Lung (tissue), 12 donors: ENCODE data around the gene REXO5. TPM values are rescaled to one million over a fixed set of nuclear protein-coding genes. Genes with fewer than 3 reads are reported as not detected.
A peak's percentile ranks its signal among the peaks of the same experiment; 100 is the strongest.

Experiments used
- ATAC-seq: fragments of 200-7000 bp; cut with Tn5 transposase; one replicate; pipeline ENCODE4 v1.9.1; 2020; ENCODE audit warnings: moderate number of reproducible peaks; ENCODE audit not compliant: insufficient read depth, low FRiP score
- DNase-seq, 3 donors: peaks; one replicate each; pipeline ENCODE4 v3.0.0-alpha.2; 2013 to 2017
- H3K27ac ChIP-seq, 2 donors: one replicate each; pipeline ENCODE4 v1.5.1; 2013; ENCODE audit warnings: mild to moderate bottlenecking in 2 of 2, moderate library complexity in 2 of 2, control low read depth in 1 of 2, inconsistent platforms in 1 of 2, low read depth in 1 of 2, low read length in 1 of 2
- H3K27me3 ChIP-seq, 3 donors: one replicate each; pipeline ENCODE4 v1.5.1; 2013; ENCODE audit warnings: low read length in 2 of 3; ENCODE audit not compliant: control insufficient read depth in 3 of 3, insufficient read depth in 3 of 3
- H3K36me3 ChIP-seq, 4 donors: one replicate each; pipeline ENCODE4 v1.5.1; 2013; ENCODE audit warnings: low read length in 4 of 4, mild to moderate bottlenecking in 1 of 4, moderate library complexity in 1 of 4; ENCODE audit not compliant: control insufficient read depth in 4 of 4, insufficient read depth in 4 of 4
- H3K4me1 ChIP-seq, 5 donors: one replicate each; pipeline ENCODE4 v1.5.1; 2013; ENCODE audit warnings: low read length in 5 of 5, mild to moderate bottlenecking in 2 of 5, moderate library complexity in 1 of 5; ENCODE audit not compliant: control insufficient read depth in 5 of 5, insufficient read depth in 5 of 5
- H3K4me3 ChIP-seq: one replicate; pipeline ENCODE4 v1.5.1; 2013; ENCODE audit warnings: mild to moderate bottlenecking, control low read depth, moderate library complexity
- H3K9ac ChIP-seq, 2 donors: one replicate each; pipeline ENCODE4 v1.5.1; 2013; ENCODE audit warnings: low read length in 2 of 2, control low read depth in 1 of 2; ENCODE audit not compliant: insufficient read depth in 1 of 2
- H3K9me3 ChIP-seq, 4 donors: one replicate each; pipeline ENCODE4 v1.5.1; 2013; ENCODE audit warnings: low read length in 3 of 4, mild to moderate bottlenecking in 1 of 4, moderate library complexity in 1 of 4; ENCODE audit not compliant: control insufficient read depth in 4 of 4, insufficient read depth in 3 of 4
- CTCF ChIP-seq: IDR thresholded peaks from 2 replicates; pipeline ENCODE4 v1.5.1; 2012; ENCODE audit warnings: mild to moderate bottlenecking; ENCODE audit errors: control extremely low read depth, extremely low read depth
- WGBS, 2 donors: extraction: QIAGEN DNeasy Blood & Tissue Kit; methylation state at CpG; one replicate each; pipeline ENCODE4 v1.1.7; 2013; 5-methylcytosine and 5-hydroxymethylcytosine counted together
- polyA plus RNA-seq, 2 donors: library from polyadenylated mRNA; stranded (reverse); fragments of 200-250 nt; gene quantifications; one replicate each; pipeline ENCODE4 v1.2.1, GENCODE V29; 2013
- total RNA-seq, 2 donors: library from RNA; depleted of rRNA in 1 of 2; stranded (reverse); fragments of >200 nt in 1 of 2; gene quantifications; one replicate each; pipeline ENCODE4 v1.2.1, GENCODE V29; 2014 to 2021
- donor health status: control.
- donor health status: control.
- donor health status: Bipolar disorder and iron deficiency.
- donor health status: healthy.
- donor health status: DM: yes; HTN: yes; CAD: no.

The REXO5 gene
- total and polyA plus RNA-seq, 4 donors: 0.73 to 6.3 (median 1.8) TPM

- peaks cover 0 to 3% (median 0%) of the 10 kb centered on the region in 5 donors for H3K4me1 ChIP-seq
- ATAC-seq (no peak), DNase-seq (no peak)
- H3K36me3 ChIP-seq: peaks cover 0 to 3% (median under 1%) of the 10 kb centered on the region in 4 donors
- no peak overlapping the region for H3K27ac ChIP-seq
- H3K9ac ChIP-seq: no peak overlapping the region
- no peaks in the 10 kb centered on the region for H3K27me3 ChIP-seq
- H3K4me3 ChIP-seq: no peak overlapping the region
- 87 to 91% methylated on average over 3 of the region's 3 CpGs for WGBS, 2 donors
- no peak for TF ChIP-seq CTCF
- H3K9me3 ChIP-seq: no peaks in the 10 kb centered on the region
Observed at GRCh38 chr16:20773679-20774078, 32.6 kb upstream of the REXO5 start.

- 72 to 85% methylated on average over 7 of the region's 7 CpGs for WGBS, 2 donors
- no peak overlapping the region for H3K27ac ChIP-seq
- peak; percentile 85 for ATAC-seq
- H3K9ac ChIP-seq: no peak overlapping the region
- H3K4me3 ChIP-seq: no peak overlapping the region
- no peaks in the 10 kb centered on the region for H3K4me1 ChIP-seq
- H3K9me3 ChIP-seq: no peaks in the 10 kb centered on the region
- DNase-seq: peak; percentile 8 to 46 (median 37)
- TF ChIP-seq CTCF: no peak
- peaks cover 0 to 5% (median 1%) of the 10 kb centered on the region in 4 donors for H3K36me3 ChIP-seq
- H3K27me3 ChIP-seq: no peaks in the 10 kb centered on the region
Observed at GRCh38 chr16:20774703-20775362, 31.5 kb upstream of the REXO5 start.

GRCh38 chr16:20781697-20782096 is 24.6 kb upstream of the REXO5 start:
- no peak for TF ChIP-seq CTCF
- no peaks in the 10 kb centered on the region for H3K4me1 ChIP-seq
- H3K36me3 ChIP-seq: peaks cover 0 to 6% (median 1%) of the 10 kb centered on the region in 4 donors
- no peaks in the 10 kb centered on the region for H3K9me3 ChIP-seq
- DNase-seq (no peak), ATAC-seq (no peak)
- no peaks in the 10 kb centered on the region for H3K27me3 ChIP-seq
- no peak overlapping the region for H3K9ac ChIP-seq
- WGBS, 2 donors: 55 to 94% methylated on average over 1 of the region's 1 CpG
- H3K4me3 ChIP-seq: no peak overlapping the region
- H3K27ac ChIP-seq: no peak overlapping the region

GRCh38 chr16:20782470-20782869 is 23.9 kb upstream of the REXO5 start:
- TF ChIP-seq CTCF: no peak
- ATAC-seq: no peak
- no peaks in the 10 kb centered on the region for H3K9me3 ChIP-seq
- H3K9ac ChIP-seq: no peak overlapping the region
- H3K27me3 ChIP-seq: no peaks in the 10 kb centered on the region
- peaks cover 0 to 6% (median under 1%) of the 10 kb centered on the region in 4 donors for H3K36me3 ChIP-seq
- no peak overlapping the region for H3K4me3 ChIP-seq
- DNase-seq: no peak
- 95 to 98% methylated on average over 2 of the region's 2 CpGs for WGBS, 2 donors
- no peak overlapping the region for H3K27ac ChIP-seq
- no peaks in the 10 kb centered on the region for H3K4me1 ChIP-seq
